Type B pancreatic cell (in vitro differentiated cells): ENCODE data around the gene PAN3. TPM values are rescaled to one million over a fixed set of nuclear protein-coding genes. Genes with fewer than 3 reads are reported as not detected.

ENCODE experiments used
- DNase-seq: peaks from one replicate; pipeline ENCODE4 v3.0.0; 2021; ENCODE audit warnings: mixed read lengths; ENCODE audit not compliant: unreplicated experiment; ENCODE audit errors: extremely low spot score
- H3K27ac Mint-ChIP-seq: 2 replicates; pipeline ENCODE4 v1.8.0; 2021; ENCODE audit warnings: mild to moderate bottlenecking, mixed read lengths
- H3K27me3 Mint-ChIP-seq: 2 replicates; pipeline ENCODE4 v1.8.0; 2021; ENCODE audit warnings: mixed read lengths
- H3K36me3 Mint-ChIP-seq: 2 replicates; pipeline ENCODE4 v1.8.0; 2021; ENCODE audit warnings: mixed read lengths
- H3K4me1 Mint-ChIP-seq: one replicate; pipeline ENCODE4 v1.8.0; 2021; ENCODE audit warnings: mixed read lengths; ENCODE audit not compliant: unreplicated experiment
- H3K4me3 Mint-ChIP-seq: 2 replicates; pipeline ENCODE4 v1.8.0; 2021; ENCODE audit warnings: mild to moderate bottlenecking, mixed read lengths
- H3K9me3 Mint-ChIP-seq: 2 replicates; pipeline ENCODE4 v1.8.0; 2021; ENCODE audit warnings: mixed read lengths
- total RNA-seq: library from RNA; stranded (reverse); gene quantifications from 2 replicates; pipeline ENCODE4 v1.2.1, GENCODE V29; 2021; ENCODE audit warnings: low replicate concordance
- TF ChIP-seq, protein P1 (sequence below): fragments of 200-600 bp; sonication (generic); conservative IDR thresholded peaks from 2 replicates; pipeline ENCODE4 v1.5.0; 2021; ENCODE audit warnings: antibody characterized with exemption, mild to moderate bottlenecking

The PAN3 gene
- total RNA-seq, 1 donor from 2014 or later, result 37.4 TPM

DNA sequence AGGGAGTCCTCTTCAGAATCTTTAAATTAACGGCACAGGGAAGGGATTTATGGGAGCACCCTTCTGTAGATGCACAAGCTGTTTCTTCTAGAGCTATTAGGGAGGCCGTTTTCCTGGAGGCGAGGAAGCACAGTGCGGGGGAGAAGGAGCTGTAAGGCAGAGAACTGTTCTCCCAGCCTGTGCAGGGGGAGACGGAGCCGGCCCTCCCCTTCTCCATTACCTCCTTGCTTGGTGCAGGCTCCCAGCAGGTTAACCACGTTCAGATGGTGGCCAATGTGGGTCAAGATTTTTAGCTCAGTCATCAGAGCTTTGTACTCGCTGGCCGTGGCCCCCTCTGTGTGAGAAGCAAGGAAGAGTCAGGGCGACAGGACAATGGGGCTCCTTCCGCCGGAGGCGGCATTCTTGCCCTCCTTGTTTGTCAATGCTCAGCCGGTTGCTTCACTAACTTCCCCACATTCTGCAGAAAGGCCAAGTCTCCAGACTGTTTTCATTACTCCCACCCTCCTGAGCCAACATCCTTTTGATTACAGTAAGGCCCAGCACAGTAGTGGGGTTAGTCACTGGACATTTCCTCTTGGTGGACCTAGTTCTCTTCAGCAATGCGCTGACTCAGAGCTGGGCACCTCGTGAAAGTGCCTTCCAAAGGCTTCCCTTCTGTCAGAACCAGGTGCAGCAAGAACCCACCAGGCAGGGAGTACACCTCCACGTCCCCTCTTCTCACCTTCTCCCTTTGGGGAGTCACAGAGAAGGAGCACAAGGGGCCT is 191.2 kb downstream of the PAN3 start:
- no peak for DNase-seq
- Mint-ChIP-seq H3K27me3 (peaks cover 11% of the 10 kb centered on the region), H3K36me3 (no peaks in the 10 kb centered on the region), H3K9me3 (no peaks in the 10 kb centered on the region), H3K27ac (no peak overlapping the region), H3K4me1 (no peaks in the 10 kb centered on the region), H3K4me3 (no peak overlapping the region)
- TF ChIP-seq, protein P1, sequence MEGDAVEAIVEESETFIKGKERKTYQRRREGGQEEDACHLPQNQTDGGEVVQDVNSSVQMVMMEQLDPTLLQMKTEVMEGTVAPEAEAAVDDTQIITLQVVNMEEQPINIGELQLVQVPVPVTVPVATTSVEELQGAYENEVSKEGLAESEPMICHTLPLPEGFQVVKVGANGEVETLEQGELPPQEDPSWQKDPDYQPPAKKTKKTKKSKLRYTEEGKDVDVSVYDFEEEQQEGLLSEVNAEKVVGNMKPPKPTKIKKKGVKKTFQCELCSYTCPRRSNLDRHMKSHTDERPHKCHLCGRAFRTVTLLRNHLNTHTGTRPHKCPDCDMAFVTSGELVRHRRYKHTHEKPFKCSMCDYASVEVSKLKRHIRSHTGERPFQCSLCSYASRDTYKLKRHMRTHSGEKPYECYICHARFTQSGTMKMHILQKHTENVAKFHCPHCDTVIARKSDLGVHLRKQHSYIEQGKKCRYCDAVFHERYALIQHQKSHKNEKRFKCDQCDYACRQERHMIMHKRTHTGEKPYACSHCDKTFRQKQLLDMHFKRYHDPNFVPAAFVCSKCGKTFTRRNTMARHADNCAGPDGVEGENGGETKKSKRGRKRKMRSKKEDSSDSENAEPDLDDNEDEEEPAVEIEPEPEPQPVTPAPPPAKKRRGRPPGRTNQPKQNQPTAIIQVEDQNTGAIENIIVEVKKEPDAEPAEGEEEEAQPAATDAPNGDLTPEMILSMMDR, result no peak

DNA sequence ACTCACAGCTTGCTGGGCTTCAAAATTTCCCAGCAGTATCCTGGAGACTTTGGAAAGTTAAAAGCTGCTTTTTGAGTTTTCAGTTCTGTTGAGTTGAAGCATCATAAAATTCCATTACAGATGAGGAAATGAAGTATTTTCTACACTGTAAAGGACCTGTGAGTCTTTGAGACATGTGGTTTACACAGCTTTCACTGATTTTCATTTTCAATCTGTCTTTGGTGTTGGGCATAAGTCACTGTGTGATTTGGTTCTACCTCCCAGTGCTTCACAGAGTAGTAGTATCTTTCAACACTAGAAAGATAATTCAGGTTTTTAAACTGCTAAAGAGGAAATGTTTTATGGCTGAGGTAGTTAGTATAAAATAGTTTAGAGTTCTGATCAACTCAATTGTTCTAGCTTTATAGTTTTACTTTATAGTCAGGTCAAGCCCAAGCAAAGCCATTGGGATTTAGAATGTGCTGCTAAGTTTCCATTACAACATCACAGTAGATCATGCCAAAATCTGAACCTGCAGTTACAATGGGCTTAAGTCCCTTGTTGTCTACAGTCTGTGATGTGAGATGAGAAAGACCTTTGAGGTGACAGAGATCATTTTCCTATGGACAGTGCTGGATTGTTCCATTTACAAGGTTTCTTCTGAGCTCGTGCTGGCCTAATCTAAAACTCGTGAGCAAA is 195.0 kb downstream of the PAN3 start:
- Mint-ChIP-seq H3K4me3 (no peak overlapping the region), H3K27ac (no peak overlapping the region), H3K36me3 (no peaks in the 10 kb centered on the region), H3K9me3 (no peaks in the 10 kb centered on the region), H3K4me1 (peaks cover 23% of the 10 kb centered on the region), H3K27me3 (peaks cover 18% of the 10 kb centered on the region)
- TF ChIP-seq, protein P1, result no peak
- DNase-seq, result no peak

DNA sequence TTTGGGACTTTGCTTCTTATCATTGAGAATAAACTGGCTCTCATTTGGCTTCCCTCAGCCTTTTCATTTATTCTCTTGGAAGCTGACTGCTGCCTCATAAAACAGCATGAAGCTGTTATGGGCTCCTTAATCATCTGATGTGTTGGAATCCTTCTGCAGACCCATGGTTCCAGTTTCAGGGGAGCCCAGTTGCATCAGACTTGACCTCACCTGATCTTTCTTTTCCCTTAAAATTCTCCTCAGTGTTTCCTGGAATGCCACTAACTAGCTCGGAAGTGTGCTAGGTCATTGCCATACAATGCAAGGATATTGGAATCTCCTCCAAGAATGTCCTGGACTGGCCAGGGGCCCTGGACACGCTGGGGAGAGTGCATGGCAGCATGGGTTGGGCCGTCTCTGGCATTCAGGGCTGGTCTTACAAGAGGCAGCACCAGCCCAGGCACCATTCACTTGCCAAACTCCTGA is 197.9 kb downstream of the PAN3 start:
- TF ChIP-seq, protein P1, result no peak
- peaks cover 33% of the 10 kb centered on the region for H3K4me1 Mint-ChIP-seq
- H3K36me3 Mint-ChIP-seq, result no peaks in the 10 kb centered on the region
- no peak overlapping the region for H3K27ac Mint-ChIP-seq
- no peak for DNase-seq
- H3K9me3 Mint-ChIP-seq, result no peaks in the 10 kb centered on the region
- no peak overlapping the region for H3K4me3 Mint-ChIP-seq
- H3K27me3 Mint-ChIP-seq, result peaks cover 18% of the 10 kb centered on the region

DNA sequence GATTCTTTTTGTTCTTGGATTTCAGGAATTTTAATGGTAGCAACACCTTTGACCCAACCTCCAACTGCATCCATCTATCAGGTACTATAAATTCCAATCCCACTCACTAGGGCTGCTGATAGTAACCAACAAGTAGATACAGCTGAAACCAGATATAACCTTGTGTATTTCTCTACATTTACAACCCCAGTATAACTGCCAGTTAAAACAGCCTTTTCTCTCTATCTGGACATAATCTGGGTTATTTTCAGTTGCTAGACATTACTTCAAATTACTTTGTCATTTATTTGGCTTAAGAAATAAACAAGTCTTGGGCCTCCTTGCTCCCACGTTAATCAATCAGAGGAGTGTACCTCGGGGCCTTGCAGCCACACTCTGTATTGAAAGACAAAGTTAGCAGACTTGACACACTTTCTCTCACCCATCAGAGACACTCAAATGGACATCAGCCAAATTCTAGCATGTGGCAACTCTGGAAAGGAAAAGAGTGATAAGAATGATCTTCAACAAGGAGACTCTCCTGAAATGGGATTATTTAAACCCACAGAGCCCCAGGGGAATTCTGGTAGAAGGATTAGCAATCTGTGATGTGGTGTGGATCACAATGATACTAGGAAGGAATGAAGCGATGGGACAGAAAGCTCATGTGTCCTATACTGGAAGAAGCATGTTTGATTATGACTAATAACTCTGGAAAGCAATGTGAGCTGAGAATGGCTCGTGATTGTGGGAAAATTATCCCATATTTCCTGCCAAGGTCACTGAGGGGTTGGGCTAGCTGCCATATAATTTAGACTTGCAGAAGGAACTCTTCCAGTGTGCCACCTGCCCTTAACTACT is 199.0 kb downstream of the PAN3 start:
- TF ChIP-seq, protein P1, result no peak
- Mint-ChIP-seq H3K27me3 (peaks cover 18% of the 10 kb centered on the region), H3K27ac (no peak overlapping the region), H3K4me3 (no peak overlapping the region), H3K4me1 (peaks cover 33% of the 10 kb centered on the region), H3K36me3 (no peaks in the 10 kb centered on the region), H3K9me3 (no peaks in the 10 kb centered on the region)
- DNase-seq, result no peak

DNA sequence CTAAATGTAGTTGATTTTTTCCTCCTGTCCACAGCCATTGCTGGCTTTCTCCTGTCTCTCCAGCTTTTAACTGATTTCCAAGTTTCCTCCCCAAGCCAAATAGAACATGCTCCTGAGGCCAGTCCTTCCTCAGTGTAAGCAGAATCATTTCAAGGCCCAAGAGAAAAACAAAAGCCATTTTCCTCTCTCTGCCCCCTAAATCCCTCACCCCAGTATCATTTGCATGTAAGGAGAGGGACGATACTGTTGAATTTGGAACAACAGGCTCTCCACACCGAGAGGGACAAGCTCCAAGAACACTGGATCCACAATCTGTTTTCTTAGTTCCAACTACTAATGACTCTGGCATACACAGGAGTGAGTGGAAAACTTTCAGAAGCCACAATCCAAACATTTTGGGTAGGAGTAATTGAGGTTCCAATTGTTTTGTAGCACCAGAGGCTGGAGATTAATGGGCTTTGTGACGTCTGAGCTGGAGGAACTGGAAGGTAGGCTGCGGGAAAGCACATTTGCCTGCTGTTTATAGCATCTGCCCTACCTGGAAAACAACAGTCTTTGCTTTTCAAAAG is 199.7 kb downstream of the PAN3 start:
- H3K27me3 Mint-ChIP-seq, result peaks cover 18% of the 10 kb centered on the region
- peaks cover 33% of the 10 kb centered on the region for H3K4me1 Mint-ChIP-seq
- no peaks in the 10 kb centered on the region for H3K36me3 Mint-ChIP-seq
- no peak for DNase-seq
- no peak overlapping the region for H3K4me3 Mint-ChIP-seq
- H3K9me3 Mint-ChIP-seq, result no peaks in the 10 kb centered on the region
- no peak overlapping the region for H3K27ac Mint-ChIP-seq
- TF ChIP-seq, protein P1, result no peak
